NCI-H2196 (cell line): ENCODE data around the gene XIRP1.
"Not testable (repeated sequence)": the region's sequence is repeated elsewhere in the genome, so short reads cannot be mapped to it uniquely, and the experiment has no call there.

Experiments used
- DNase-seq: peaks from one replicate; lab custom pipeline; 2025; ENCODE audit not compliant: unreplicated experiment; lab: John Stamatoyannopoulos, UW

XIRP1 gene

GRCh38 chr3:39171860-39172259 is 20.5 kb downstream of the XIRP1 start:
- no peak for DNase-seq

- not testable (repeated sequence) for DNase-seq
Measured at GRCh38 chr3:39170877-39171276, 21.5 kb downstream of the XIRP1 start.

GRCh38 chr3:39170461-39170860 is 21.9 kb downstream of the XIRP1 start:
- DNase-seq, result no peak

- no peak for DNase-seq
Measured at GRCh38 chr3:39169712-39170111, 22.7 kb downstream of the XIRP1 start.

GRCh38 chr3:39168156-39168780 is 24.1 kb downstream of the XIRP1 start:
- no peak for DNase-seq

DNA sequence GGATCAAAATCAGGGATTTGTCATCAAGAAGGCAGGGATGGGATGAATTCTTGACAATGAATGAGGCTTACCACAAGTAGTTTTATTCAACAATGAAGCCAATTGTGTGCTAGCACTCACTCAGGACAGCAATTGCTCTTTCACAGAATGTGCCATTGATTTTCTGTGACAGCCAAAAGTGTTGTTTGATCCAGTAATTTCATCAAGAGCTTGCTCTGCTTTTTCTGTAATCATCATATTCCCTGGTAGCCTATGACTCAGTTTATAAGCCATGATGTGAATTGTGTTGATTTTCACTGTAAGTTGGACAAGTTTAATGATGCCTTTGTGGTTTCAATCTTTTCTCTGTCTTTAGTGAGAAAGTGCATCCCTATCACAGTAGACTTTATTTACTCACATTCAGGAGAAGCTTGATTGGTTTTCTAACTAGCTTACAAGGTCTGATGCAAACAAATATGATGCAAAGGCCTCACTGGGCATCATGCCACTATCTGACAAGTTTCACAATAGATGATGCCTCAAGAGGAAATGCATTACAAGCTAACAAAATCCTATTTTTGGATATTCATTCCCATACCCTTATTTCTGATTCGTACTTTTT is 25.4 kb downstream of the XIRP1 start:
- no peak for DNase-seq

GRCh38 chr3:39166134-39166710 is 26.2 kb downstream of the XIRP1 start:
- DNase-seq, result no peak

DNA sequence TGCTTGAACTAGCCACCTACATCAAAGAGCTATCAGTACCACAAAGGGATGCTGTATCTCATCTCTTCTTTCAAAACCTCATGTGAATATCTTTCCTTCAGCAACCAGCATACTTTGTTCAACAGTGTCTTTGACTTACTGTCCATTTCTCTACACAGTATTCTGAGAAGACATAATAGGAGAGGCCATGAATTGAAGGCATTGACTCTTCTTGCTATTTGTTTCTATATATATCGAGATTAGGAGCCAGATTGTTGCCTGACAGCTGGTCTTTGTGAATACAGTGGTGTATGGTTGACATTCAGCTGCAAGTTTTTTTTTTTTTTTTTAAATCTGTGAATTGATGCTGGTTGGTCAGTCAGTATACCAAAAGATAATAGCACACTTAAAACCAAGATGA is 26.9 kb downstream of the XIRP1 start:
- no peak for DNase-seq

GRCh38 chr3:39164414-39164813 is 28.0 kb downstream of the XIRP1 start:
- no peak for DNase-seq

DNA sequence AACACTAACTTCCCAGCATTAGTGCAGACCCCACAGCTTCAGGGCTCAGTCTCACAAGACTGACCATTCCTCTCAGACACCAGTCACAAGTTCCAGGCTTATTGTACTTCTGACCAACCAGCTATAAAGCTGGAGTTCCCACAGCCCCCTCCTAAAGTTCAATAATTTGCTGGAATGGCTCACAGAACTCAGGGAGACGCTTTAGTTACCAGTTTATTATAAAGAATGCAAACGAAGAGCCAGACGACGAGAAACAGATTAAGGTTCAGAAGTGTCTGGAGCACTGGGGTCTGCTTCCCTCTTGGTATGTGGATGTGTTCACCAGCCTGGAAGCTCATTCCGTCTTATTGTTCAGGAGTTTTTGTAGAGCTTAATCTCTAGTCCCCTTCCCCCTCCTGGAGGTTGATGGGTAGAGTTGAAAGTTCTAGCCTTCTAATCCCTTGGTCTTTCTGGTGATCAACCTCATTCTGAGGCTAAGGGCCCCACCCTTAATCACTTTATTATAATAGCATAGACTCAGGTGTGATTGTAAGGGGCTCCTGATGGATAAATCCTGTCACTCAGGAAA is 34.2 kb downstream of the XIRP1 start:
- DNase-seq, result no peak

DNA sequence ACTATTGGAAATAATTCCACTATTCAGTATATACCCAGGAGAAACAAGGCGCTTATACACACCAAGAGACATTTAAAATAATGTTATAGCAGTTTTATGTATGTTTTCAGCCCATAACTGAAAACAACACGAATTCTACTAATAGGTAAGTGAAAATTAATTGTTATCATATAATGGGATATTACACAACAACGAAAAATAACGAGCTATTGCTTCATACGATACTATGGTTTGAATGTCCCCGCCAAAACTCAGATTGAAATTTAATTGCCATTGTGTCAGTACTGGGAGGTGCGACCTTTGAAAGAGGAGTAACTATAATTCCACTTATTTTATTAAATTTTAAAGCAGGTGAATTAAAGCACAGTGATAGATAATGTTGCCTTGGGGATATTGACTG is 35.0 kb downstream of the XIRP1 start:
- DNase-seq, result no peak

GRCh38 chr3:39156421-39156820 is 36.0 kb downstream of the XIRP1 start:
- DNase-seq, result no peak

DNA sequence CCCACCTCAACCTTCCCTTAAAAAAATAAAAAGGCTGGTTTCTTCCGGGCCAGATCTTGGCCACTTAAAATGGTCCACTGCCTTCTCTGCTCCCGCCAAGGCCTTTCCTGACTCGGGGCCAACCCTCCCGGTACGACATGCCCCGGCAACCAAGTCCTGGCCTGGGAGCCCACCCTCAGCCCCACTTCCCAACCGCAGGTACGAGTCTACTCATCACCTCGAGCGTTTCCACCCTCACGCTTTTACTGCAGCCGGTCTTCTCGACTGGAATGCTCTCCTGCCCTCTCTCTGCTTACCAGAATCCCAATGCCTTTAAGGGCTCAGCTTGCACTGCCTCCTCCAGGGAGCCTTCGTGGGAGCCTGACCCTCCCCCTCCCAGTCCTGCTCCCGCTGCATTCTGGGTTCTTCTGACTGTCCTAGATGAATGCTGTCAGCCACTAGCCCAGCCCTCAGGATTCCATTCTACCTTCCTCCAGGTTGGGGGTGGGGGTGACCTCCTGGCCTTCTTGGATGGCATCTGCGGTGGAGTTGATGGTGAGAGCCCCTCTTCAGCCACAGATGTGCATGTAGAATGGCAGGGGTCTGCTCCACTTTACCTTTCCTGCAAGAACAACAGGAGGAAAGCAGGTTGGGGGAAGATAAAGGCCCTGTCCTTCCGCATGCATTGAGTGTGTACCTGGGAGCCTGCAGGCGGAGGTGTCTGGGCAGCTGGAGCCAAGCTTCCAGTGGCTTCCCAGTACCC is 37.9 kb downstream of the XIRP1 start:
- no peak for DNase-seq

DNA sequence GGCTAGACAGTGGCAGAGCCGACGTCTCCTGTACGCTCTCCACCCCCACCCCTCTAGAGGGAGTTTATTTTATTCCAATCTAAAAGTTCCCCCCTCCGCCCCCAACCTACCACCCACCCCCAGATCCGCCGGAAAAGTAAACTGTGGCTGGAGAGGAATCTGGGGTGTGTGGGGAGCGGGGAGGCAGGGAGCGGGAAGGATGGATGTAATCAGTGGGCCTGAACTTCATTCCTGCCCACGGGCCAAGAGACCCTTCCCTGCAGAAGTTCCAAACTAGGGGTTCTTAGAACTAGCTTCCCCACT is 38.5 kb downstream of the XIRP1 start:
- DNase-seq, result no peak

- DNase-seq, result peak; percentile 31
Measured at GRCh38 chr3:39150803-39151631, 41.4 kb downstream of the XIRP1 start.

DNA sequence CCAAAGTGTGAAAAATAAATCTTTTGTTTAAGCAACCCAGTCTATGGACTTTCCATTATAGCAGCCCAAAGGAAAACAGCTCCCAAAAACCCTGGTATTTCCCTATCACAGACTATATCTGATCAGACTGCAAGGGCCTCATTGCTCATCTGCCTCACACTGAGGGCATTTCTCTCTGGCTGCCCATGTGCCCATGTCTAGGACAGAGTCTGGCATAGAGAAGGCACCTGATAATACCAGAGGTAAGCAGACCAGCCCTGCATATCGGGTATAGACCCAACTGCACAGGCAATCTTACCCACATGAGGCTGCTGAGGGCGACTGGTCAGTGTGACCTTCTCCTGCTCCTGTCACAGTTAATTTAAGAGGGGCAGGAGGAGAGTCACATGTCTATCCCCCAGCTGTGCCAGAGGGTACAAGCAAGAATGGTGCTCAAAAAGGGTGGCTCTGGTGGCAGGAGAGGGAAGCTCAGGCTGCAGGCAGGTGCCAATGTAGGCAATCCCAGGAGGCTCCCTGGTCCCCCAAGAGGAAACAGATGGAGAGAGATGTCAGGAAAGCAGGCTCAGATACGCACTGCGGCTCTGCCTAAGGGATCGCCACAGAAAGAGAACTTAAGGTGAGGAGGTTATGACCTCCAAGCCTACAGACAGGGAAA is 42.1 kb downstream of the XIRP1 start:
- DNase-seq, result no peak

DNA sequence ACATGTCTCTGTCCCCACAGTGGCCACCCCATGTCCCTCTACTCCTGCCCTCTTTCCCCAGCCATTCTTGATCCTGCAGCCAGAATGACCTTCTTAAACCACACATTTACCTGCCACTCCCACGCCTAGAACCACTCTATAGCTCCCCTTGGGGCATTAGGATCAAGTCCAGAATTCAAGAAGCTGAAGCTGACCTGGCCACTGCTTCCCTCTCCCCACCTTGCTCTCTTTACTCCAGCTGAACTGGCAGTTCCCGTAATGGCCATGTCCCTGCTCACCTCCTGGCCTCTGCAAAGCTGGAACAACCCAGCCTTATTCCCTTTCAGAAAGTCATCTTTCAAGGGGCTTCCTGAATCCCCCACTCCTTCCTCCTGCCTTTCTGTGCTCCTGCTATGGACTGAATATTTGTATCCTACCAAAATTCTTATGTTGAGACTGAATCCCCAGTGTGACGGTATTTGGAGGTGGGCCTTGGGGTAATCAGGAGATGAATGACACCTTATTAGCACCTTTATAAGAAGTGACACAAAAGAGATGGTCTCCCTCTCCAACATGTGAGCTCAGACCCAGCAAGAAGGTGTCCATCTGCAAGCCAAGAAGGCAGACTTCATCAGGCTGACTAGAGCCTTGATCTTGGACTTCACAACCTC is 42.8 kb downstream of the XIRP1 start:
- DNase-seq, result no peak

DNA sequence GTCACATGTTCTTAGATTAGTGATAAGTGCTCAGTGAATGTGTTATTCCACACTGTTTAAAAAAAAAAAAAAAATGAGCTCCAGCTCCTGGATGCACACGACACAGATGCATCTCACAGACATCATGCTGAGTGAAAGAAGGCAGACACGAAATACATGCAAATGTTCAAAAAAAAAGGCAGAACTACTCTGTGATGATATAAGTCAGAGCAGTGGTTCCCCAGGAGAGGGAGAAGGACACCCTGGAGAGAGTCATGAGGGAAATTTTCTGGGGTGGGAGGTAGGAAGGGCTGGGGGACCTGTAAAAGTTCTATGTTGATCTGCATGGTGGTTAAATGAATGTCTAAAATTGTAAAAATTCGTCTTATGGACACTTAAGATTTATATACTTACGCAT is 43.3 kb downstream of the XIRP1 start:
- DNase-seq, result no peak

GRCh38 chr3:39148435-39149058 is 43.8 kb downstream of the XIRP1 start:
- DNase-seq, result no peak
